ENCODE data around the gene SORCS3. TPM values are rescaled to one million over a fixed set of nuclear protein-coding genes. Genes with fewer than 3 reads are reported as not detected.

Gene SORCS3
- total and polyA plus RNA-seq, 9 of the 15 experiments (the other 6 are each of a cell fraction or from before 2014, with no cell fraction given) = not detected

GRCh38 chr10:104780165-104780564, 139.1 kb downstream of the SORCS3 start (continued):
- TF ChIP-seq BRF2 (IDR thresholded peaks at IDR 0.05; ENCODE audit: borderline replicate concordance, insufficient read depth, insufficient read length) = no peak

- H3K27me3 ChIP-seq (ENCODE audit: control insufficient read depth in 2 of 2, insufficient read depth in 2 of 2, low read length in 2 of 2) = no peaks in the 10 kb centered on the region
- in situ Hi-C loops (cut with MboI) = no loop called here
- H3K9me3 ChIP-seq (replicated peaks; ENCODE audit: control insufficient read depth, insufficient read depth, low read depth, low read length) = no peaks in the 10 kb centered on the region
- WGBS (ENCODE audit: insufficient coverage, low coverage, missing lambda C conversion rate) = 0% methylated on average over 1 of the region's 1 CpG
- no peaks in the 10 kb centered on the region for H3K36me3 ChIP-seq (ENCODE audit: control insufficient read depth, insufficient read depth, low read length)
- CTCF ChIA-PET (ENCODE audit: low intra/inter-chr PET ratio) = no interaction called here
- POLR2A ChIA-PET = no interaction called here
- no peak for DNase-seq (ENCODE audit: extremely low read depth in 1 of 4, low spot score in 3 of 4)
- H3K9me1 ChIP-seq (ENCODE audit: control insufficient read depth, insufficient read depth, low read length) = no peaks in the 10 kb centered on the region
- no peaks in the 10 kb centered on the region for H3K79me2 ChIP-seq (ENCODE audit: control insufficient read depth, insufficient read depth, low read length)
- intact Hi-C loops (cut with micrococcal nuclease) = no loop called here
- no peak overlapping the region for H2AFZ ChIP-seq (ENCODE audit: low read depth, low read length)
- no peak for FAIRE-seq
- H3K4me2 ChIP-seq (ENCODE audit: insufficient read depth, low read length) = no peak overlapping the region
- no peak for ATAC-seq
- H3K4me1 ChIP-seq (replicated peaks in 1 of 2; ENCODE audit: control insufficient read depth in 2 of 2, insufficient read depth in 2 of 2, low read length in 2 of 2) = no peaks in the 10 kb centered on the region
- no peak overlapping the region for H3K27ac ChIP-seq (ENCODE audit: extremely low read depth, low read depth, low read length)
- no peaks in the 10 kb centered on the region for H4K20me1 ChIP-seq (replicated peaks; ENCODE audit: control insufficient read depth, insufficient read depth, low read length)
- no TSS peak for BruUV-seq (replicated peaks)
- H3K4me3 ChIP-seq = no peak overlapping the region
- no peak overlapping the region for H3K9ac ChIP-seq (ENCODE audit: insufficient read depth in 1 of 2, low read depth in 2 of 2, low read length in 2 of 2)
- no peak for TF ChIP-seq ZNF263 (CRISPR knock-in tag; IDR thresholded peaks at IDR 0.05; ENCODE audit: borderline replicate concordance)
- no peak for TF ChIP-seq TAF15 (IDR thresholded peaks at IDR 0.05; ENCODE audit: low read depth, low read length)
- TF ChIP-seq STAG1 (CRISPR knock-in tag; IDR thresholded peaks at IDR 0.05; ENCODE audit: borderline replicate concordance) = no peak
- TF ChIP-seq POLR3A (IDR thresholded peaks at IDR 0.05; ENCODE audit: borderline replicate concordance, extremely low read depth, insufficient read depth, insufficient read length) = no peak
- no peak for TF ChIP-seq EHMT2 (IDR thresholded peaks at IDR 0.05)
- no peak for TF ChIP-seq MTA3 (IDR thresholded peaks at IDR 0.05; ENCODE audit: borderline replicate concordance)
- no peak for TF ChIP-seq HSF4 (CRISPR knock-in tag; IDR thresholded peaks at IDR 0.05; ENCODE audit: borderline replicate concordance)
- TF ChIP-seq TSC22D4 (tag; IDR thresholded peaks at IDR 0.05) = no peak
- TF ChIP-seq CBX2 (IDR thresholded peaks at IDR 0.05; ENCODE audit: insufficient read depth, low read length, poor library complexity, severe bottlenecking) = no peak
- TF ChIP-seq BACH1 (tag; IDR thresholded peaks at IDR 0.05) = no peak
- no peak for TF ChIP-seq ZBED1 (IDR thresholded peaks at IDR 0.05)
- no peak for TF ChIP-seq ZNF253 (CRISPR knock-in tag; conservative IDR thresholded peaks at IDR 0.05)
- no peak for TF ChIP-seq ZBTB11 (CRISPR knock-in tag; IDR thresholded peaks at IDR 0.05)
- TF ChIP-seq NR3C1 (CRISPR knock-in tag; IDR thresholded peaks at IDR 0.05) = no peak
These were observed 140.0 kb downstream of the SORCS3 start for GRCh38 chr10:104780946-104781595.

All from K562 (cell line).